ENCODE results near the gene BPGM.
A peak's percentile ranks its signal among the peaks of the same experiment; 100 is the strongest.

BPGM gene

GRCh38 chr7:134691546-134692343 is 45.1 kb downstream of the BPGM start:
- POLR2A ChIA-PET: interaction anchor here (0.6 to 6.0 kb wide), 8 partner anchors 31 to 245 kb away, joined by 3 to 127 read pairs (median 4); partner anchors contain the start of gene CALD1
- DNase-seq (ENCODE audit: low read depth, low spot score): no peak
- CTCF ChIA-PET: interaction anchor here (0.8 to 10.8 kb wide), 14 partner anchors 10 to 478 kb away, joined by 3 to 164 read pairs (median 6); no protein-coding TSS in a partner anchor

DNA sequence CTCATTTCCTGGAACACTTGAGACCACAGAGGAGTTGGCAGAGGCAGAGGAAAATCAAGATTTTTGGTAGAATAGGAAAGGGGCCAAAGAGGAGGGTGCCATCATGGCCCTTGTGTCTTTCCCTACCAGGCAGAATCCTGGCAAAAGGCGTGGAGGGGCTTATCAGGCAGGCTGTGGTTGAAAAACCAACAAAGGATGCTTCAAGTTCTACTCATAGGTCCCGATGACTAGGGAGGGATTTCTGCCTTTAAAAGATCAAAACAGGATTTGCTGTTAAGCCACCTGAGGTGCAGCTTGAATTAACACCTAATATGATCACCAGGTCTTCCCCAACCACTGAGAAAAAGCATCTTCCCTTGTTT is 45.7 kb downstream of the BPGM start:
- ChIA-PET CTCF (interaction anchor here (0.8 to 10.8 kb wide), 8 partner anchors 10 to 98 kb away, joined by 3 to 164 read pairs (median 4); no protein-coding TSS in a partner anchor), POLR2A (interaction anchor here (0.6 to 6.0 kb wide), 7 partner anchors 32 to 94 kb away, joined by 3 to 127 read pairs (median 5); partner anchors contain the start of gene CALD1)
- no peak for DNase-seq (ENCODE audit: low read depth, low spot score)
- no peak overlapping the region for H3K4me3 ChIP-seq (ENCODE audit: low read depth, low read length)
- no peak for TF ChIP-seq CTCF (IDR thresholded peaks at IDR 0.05; ENCODE audit: insufficient read depth, low read length, missing control alignments)

More at GRCh38 chr7:134691546-134692343, 45.1 kb downstream of the BPGM start:
- H3K4me3 ChIP-seq (ENCODE audit: low read depth, low read length): no peak overlapping the region
- TF ChIP-seq CTCF (IDR thresholded peaks at IDR 0.05; ENCODE audit: insufficient read depth, low read length, missing control alignments): no peak

DNA sequence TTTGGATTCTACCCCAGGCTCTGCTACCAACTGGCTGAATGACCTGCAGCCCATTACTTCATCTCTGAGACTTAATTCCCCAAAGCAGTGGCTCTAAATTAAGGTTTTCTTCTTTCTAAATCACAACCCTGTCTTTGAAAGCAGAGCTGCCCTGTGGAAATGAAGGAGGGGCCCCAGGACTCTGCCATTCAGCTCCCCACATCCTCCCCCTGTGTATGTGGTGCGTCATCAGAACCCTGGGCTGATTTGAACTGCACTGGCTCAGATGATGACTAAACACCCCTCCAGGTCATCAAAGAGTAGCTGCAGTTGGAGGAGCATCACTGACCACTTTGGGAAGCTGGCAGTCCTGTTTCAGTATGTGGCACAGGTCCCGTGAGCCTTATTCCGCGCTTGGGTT is 46.6 kb downstream of the BPGM start:
- ChIA-PET CTCF (interaction anchor here (0.8 to 10.8 kb wide), 11 partner anchors 9 to 221 kb away, joined by 3 to 164 read pairs (median 4); no protein-coding TSS in a partner anchor), POLR2A (interaction anchor here (1.0 to 6.0 kb wide), 7 partner anchors 18 to 120 kb away, joined by 3 to 127 read pairs (median 4); partner anchors contain the start of gene CALD1)
- DNase-seq (ENCODE audit: low read depth, low spot score): peak; percentile 80
- H3K4me3 ChIP-seq (ENCODE audit: low read depth, low read length): no peak overlapping the region
- TF ChIP-seq CTCF (IDR thresholded peaks at IDR 0.05; ENCODE audit: insufficient read depth, low read length, missing control alignments): no peak

GRCh38 chr7:134694299-134694698 is 47.6 kb downstream of the BPGM start:
- POLR2A ChIA-PET: interaction anchor here (1.1 to 2.8 kb wide), 2 partner anchors 17 to 89 kb away, joined by 4 to 26 read pairs; no protein-coding TSS in a partner anchor
- H3K4me3 ChIP-seq (ENCODE audit: low read depth, low read length): no peak overlapping the region
- TF ChIP-seq CTCF (IDR thresholded peaks at IDR 0.05; ENCODE audit: insufficient read depth, low read length, missing control alignments): peak; percentile 32
- DNase-seq (ENCODE audit: low read depth, low spot score): no peak
- CTCF ChIA-PET: interaction anchor here (1.1 to 10.8 kb wide), 3 partner anchors 30 to 102 kb away, joined by 3 to 164 read pairs (median 16); no protein-coding TSS in a partner anchor

DNA sequence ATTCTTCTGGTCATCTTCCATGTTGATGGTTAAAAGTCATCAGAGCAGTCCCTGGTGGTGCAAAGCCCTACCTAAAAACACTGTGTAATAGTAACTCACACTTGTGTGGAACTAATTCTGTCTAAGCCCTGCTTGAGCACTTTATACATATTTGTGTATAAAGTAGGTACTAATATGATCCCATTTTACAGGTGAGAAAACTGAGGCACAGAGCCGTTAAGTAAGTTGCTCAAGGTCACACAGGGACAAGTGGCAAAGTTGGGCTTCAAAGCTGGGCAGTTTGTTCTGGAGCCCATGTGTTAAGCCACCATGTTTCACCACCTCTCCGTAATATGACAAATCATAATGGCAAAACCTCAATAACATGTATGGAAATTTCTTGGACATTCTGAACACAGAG is 48.1 kb downstream of the BPGM start:
- no peak for TF ChIP-seq CTCF (IDR thresholded peaks at IDR 0.05; ENCODE audit: insufficient read depth, low read length, missing control alignments)
- POLR2A ChIA-PET: interaction anchor here (0.6 to 2.8 kb wide), 10 partner anchors 14 to 225 kb away, joined by 3 to 26 read pairs (median 4); partner anchors contain the start of gene CALD1

More for the DNA sequence above, 48.1 kb downstream of the BPGM start:
- CTCF ChIA-PET: interaction anchor here (0.9 to 10.8 kb wide), 5 partner anchors 9 to 74 kb away, joined by 3 to 164 read pairs (median 4); no protein-coding TSS in a partner anchor
- DNase-seq (ENCODE audit: low read depth, low spot score): no peak
- H3K4me3 ChIP-seq (ENCODE audit: low read depth, low read length): no peak overlapping the region
